ENCODE results near the gene OIT3.

The OIT3 gene

DNA sequence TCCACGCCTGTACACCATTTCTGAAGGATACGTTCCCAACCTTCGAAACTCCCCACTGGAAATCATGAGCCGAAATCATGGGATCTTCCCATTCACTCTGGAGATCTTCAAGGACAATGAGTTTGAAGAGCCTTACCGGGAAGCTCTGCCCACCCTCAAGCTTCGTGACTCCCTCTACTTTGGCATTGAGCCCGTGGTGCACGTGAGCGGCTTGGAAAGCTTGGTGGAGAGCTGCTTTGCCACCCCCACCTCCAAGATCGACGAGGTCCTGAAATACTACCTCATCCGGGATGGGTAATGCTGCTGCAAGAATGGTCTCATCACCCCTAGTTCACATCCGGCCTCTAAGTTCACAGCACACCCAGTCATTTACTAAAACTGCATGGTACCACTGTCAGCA is 30.8 kb downstream of the OIT3 start:
- in situ Hi-C loops (cut with HindIII; ENCODE audit: low sequenced_read_pairs), result no loop called here
- no peak for TF ChIP-seq CTCF (IDR thresholded peaks at IDR 0.05; ENCODE audit: low read depth, low read length)
- no peak overlapping the region for H3K4me3 ChIP-seq (ENCODE audit: low read depth, low read length)
- DNase-seq (ENCODE audit: low read depth, low spot score), result no peak

DNA sequence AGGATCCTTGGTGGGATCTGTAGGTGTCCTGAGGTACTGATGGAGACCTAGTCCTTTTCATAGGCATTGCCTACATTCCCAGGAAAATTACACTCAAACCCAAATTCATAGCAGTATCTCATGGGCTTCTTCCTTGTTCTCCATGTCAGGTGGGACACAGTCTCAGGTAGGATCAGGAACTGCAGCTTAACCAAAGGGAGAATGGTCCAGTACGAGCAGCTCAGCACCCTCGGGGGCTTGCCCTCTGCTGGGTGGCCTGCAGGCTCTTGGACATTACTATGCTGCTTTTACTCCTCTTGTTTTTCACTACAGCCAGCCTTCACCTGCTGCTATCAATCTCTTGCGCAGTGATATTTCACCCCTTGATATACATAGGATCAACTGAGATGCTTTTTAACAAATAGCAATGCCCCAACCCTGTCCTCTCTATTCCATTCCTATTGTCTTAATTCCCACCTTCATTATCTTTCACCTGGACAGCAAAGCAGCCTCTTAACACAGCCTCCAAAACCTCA is 32.5 kb downstream of the OIT3 start:
- no peak overlapping the region for H3K4me3 ChIP-seq (ENCODE audit: low read depth, low read length)
- in situ Hi-C loops (cut with HindIII; ENCODE audit: low sequenced_read_pairs), result no loop called here
- no peak for DNase-seq (ENCODE audit: low read depth, low spot score)
- no peak for TF ChIP-seq CTCF (IDR thresholded peaks at IDR 0.05; ENCODE audit: low read depth, low read length)

GRCh38 chr10:72927485-72927884 is 33.9 kb downstream of the OIT3 start:
- in situ Hi-C loops (cut with HindIII; ENCODE audit: low sequenced_read_pairs), result no loop called here
- no peak for DNase-seq (ENCODE audit: low read depth, low spot score)
- no peak for TF ChIP-seq CTCF (IDR thresholded peaks at IDR 0.05; ENCODE audit: low read depth, low read length)
- H3K4me3 ChIP-seq (ENCODE audit: low read depth, low read length), result no peak overlapping the region

DNA sequence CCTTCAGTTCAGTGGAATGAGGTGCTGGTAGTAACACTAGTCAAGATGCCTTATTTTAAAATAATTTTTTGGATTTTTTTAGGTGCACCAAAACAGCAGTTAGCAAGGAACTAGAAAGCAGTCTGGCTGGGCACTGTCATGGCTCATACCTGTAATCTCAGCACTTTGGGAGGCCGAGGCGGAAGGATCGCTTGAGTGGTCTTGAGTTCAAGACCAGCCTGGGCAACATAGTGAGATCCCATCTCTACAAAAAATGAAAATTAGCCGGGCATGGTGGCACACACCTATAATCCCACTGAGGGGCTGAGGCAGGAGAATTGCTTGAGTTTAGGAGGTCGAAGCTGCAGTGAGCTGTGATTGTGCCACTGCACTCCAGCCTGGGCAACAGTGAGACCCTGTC is 35.3 kb downstream of the OIT3 start:
- TF ChIP-seq CTCF (IDR thresholded peaks at IDR 0.05; ENCODE audit: low read depth, low read length), result no peak
- DNase-seq (ENCODE audit: low read depth, low spot score), result no peak
- in situ Hi-C loops (cut with HindIII; ENCODE audit: low sequenced_read_pairs), result no loop called here
- H3K4me3 ChIP-seq (ENCODE audit: low read depth, low read length), result no peak overlapping the region

- DNase-seq (ENCODE audit: low read depth, low spot score), result no peak
- no peak overlapping the region for H3K4me3 ChIP-seq (ENCODE audit: low read depth, low read length)
- in situ Hi-C loops (cut with HindIII; ENCODE audit: low sequenced_read_pairs), result no loop called here
- TF ChIP-seq CTCF (IDR thresholded peaks at IDR 0.05; ENCODE audit: low read depth, low read length), result no peak
Measured at GRCh38 chr10:72930276-72930675, 36.7 kb downstream of the OIT3 start.

DNA sequence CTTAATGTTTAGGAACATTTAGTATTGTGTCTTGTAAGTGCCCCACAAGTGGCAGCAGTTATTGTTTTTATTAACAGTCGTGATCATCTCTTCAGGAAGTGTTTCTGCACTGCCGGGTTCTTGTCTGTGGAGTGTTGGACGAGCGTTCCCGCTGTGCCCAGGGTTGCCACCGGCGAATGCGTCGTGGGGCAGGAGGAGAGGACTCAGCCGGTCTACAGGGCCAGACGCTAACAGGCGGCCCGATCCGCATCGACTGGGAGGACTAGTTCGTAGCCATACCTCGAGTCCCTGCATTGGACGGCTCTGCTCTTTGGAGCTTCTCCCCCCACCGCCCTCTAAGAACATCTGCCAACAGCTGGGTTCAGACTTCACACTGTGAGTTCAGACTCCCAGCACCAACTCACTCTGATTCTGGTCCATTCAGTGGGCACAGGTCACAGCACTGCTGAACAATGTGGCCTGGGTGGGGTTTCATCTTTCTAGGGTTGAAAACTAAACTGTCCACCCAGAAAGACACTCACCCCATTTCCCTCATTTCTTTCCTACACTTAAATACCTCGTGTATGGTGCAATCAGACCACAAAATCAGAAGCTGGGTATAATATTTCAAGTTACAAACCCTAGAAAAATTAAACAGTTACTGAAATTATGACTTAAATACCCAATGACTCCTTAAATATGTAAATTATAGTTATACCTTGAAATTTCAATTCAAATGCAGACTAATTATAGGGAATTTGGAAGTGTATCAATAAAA is 38.9 kb downstream of the OIT3 start:
- in situ Hi-C loops (cut with HindIII; ENCODE audit: low sequenced_read_pairs), result no loop called here
- DNase-seq (ENCODE audit: low read depth, low spot score), result no peak
- no peak overlapping the region for H3K4me3 ChIP-seq (ENCODE audit: low read depth, low read length)
- no peak for TF ChIP-seq CTCF (IDR thresholded peaks at IDR 0.05; ENCODE audit: low read depth, low read length)

All from astrocyte of the spinal cord (primary cell).